K562 (cell line): ENCODE data around the gene ABCB6. TPM values are rescaled to one million over a fixed set of nuclear protein-coding genes. Genes with fewer than 3 reads are reported as not detected.

Experiments
- AFF1 ChIP-seq, 2 experiments: fragments of 450-650 bp; IDR thresholded peaks; 2 replicates each; pipeline ENCODE4 v1.6.1; 2018; ENCODE audit warnings: mild to moderate bottlenecking in 2 of 2, low read depth in 1 of 2; ENCODE audit not compliant: partially characterized antibody in 2 of 2
- CSDE1 ChIP-seq, 2 experiments: fragments of 450-650 bp; IDR thresholded peaks; 2 replicates each; pipeline ENCODE4 v1.6.1; 2016; ENCODE audit warnings: mild to moderate bottlenecking in 1 of 2
- ELF1 ChIP-seq: fragments of 200-800 bp; sonication (Bioruptor generic); IDR thresholded peaks from 2 replicates; pipeline ENCODE4 v1.6.1; 2016; ENCODE audit warnings: missing genetic modification characterization, missing compliant biosample characterization
- ETV1 ChIP-seq: fragments of 450-650 bp; conservative IDR thresholded peaks from 2 replicates; pipeline ENCODE4 v1.6.1; 2016; ENCODE audit warnings: missing genetic modification characterization, control low read depth, low read depth, missing compliant biosample characterization
- GTF2E2 ChIP-seq: fragments of 200-800 bp; sonication (Bioruptor generic); IDR thresholded peaks from 2 replicates; pipeline ENCODE4 v1.6.1; 2016; ENCODE audit warnings: missing genetic modification characterization, missing compliant biosample characterization
- HIVEP1 ChIP-seq: fragments of 250-450 bp; sonication (Bioruptor Pico); IDR thresholded peaks from 2 replicates; pipeline ENCODE4 v1.4.0; 2020; ENCODE audit warnings: mild to moderate bottlenecking
- ID3 ChIP-seq, 2 experiments: fragments of 250-450 bp in 1 of 2; fragments of 450-650 bp in 1 of 2; sonication (Bioruptor Pico) in 1 of 2; IDR thresholded peaks; 2 replicates each; pipeline versions ENCODE4 v1.6.1 to v1.8.0; 2016 to 2021; ENCODE audit warnings: mild to moderate bottlenecking in 2 of 2, moderate library complexity in 2 of 2, missing compliant biosample characterization in 1 of 2, missing genetic modification characterization in 1 of 2
- MXI1 ChIP-seq: IDR thresholded peaks from 2 replicates; pipeline ENCODE4 v1.6.1; 2011; ENCODE audit warnings: low read depth, mild to moderate bottlenecking, improper control_type of control experiment, low read length
- NEUROD1 ChIP-seq: fragments of 150-350 bp; IDR thresholded peaks from 2 replicates; pipeline ENCODE4 v1.6.1; 2014; ENCODE audit warnings: borderline replicate concordance, low read length, low read depth; ENCODE audit not compliant: partially characterized antibody
- NUFIP1 ChIP-seq: fragments of 450-650 bp; IDR thresholded peaks from 2 replicates; pipeline ENCODE4 v1.6.1; 2018; ENCODE audit not compliant: partially characterized antibody
- SMAD1 ChIP-seq: fragments of 150-350 bp; IDR thresholded peaks from 2 replicates; pipeline ENCODE4 v1.6.1; 2014; ENCODE audit warnings: low read length, low read depth; ENCODE audit not compliant: partially characterized antibody
- TCFL5 ChIP-seq: fragments of 250-450 bp; sonication (Bioruptor Pico); conservative IDR thresholded peaks from 2 replicates; pipeline ENCODE4 v1.6.1; 2021; ENCODE audit warnings: mild to moderate bottlenecking, moderate library complexity, matching md5 sums
- ZNF354B ChIP-seq: fragments of 250-450 bp; sonication (Bioruptor Pico); IDR thresholded peaks from 2 replicates; pipeline ENCODE4 v1.4.0; 2020
- ZNF41 ChIP-seq: fragments of 250-450 bp; sonication (Bioruptor Pico); conservative IDR thresholded peaks from 2 replicates; pipeline ENCODE4 v1.4.0; 2020; ENCODE audit warnings: mild to moderate bottlenecking
- ZNF76 ChIP-seq: fragments of 250-450 bp; sonication (Bioruptor Pico); IDR thresholded peaks from 2 replicates; pipeline ENCODE4 v1.4.0; 2020; ENCODE audit warnings: mild to moderate bottlenecking, moderate library complexity, borderline replicate concordance
- ZZZ3 ChIP-seq: fragments of 450-650 bp; IDR thresholded peaks from 2 replicates; pipeline ENCODE4 v1.6.1; 2016; ENCODE audit warnings: antibody characterized with exemption, mild to moderate bottlenecking, moderate library complexity
- polyA plus RNA-seq, 8 experiments: library from polyadenylated mRNA; depleted of rRNA in 4 of 8; stranded (reverse) in 5 of 8; unstranded in 3 of 8; fragments of >200 nt; fragmentation: Nextera tagmentation in 2 of 8; fragmentation: Illumina TruSeq in 1 of 8; extraction: Ambion mirVana in 2 of 8; extraction: Trizol in 1 of 8; gene quantifications; 2 replicates each; pipeline versions ENCODE4 v1.2.1 to v1.2.3, GENCODE V29; 2011 to 2014; ENCODE audit warnings: inconsistent platforms in 1 of 8, missing spikeins in 1 of 8
- total RNA-seq, 7 experiments: library from RNA; depleted of rRNA in 6 of 7; stranded (reverse); fragments of >200 nt in 6 of 7; fragmentation: Illumina TruSeq in 2 of 7; extraction: Trizol in 2 of 7; gene quantifications; 2 replicates each; pipeline versions ENCODE4 v1.2.1 to v1.2.3, GENCODE V29; 2011 to 2021; ENCODE audit warnings: low replicate concordance in 1 of 7
- TF ChIP-seq, protein P1 (sequence below): fragments of 250-450 bp; sonication (Bioruptor Pico); IDR thresholded peaks from 2 replicates; pipeline ENCODE4 v1.4.0; 2020; ENCODE audit warnings: mild to moderate bottlenecking, moderate library complexity
- TF ChIP-seq, protein P2 (sequence below), 2 experiments: fragments of 450-650 bp in 1 of 2; sonication (generic) in 1 of 2; formaldehyde crosslinking; conservative IDR thresholded peaks; 2 replicates each; pipeline versions ENCODE4 v1.4.0 to v1.8.1; 2020 to 2022; ENCODE audit warnings: mild to moderate bottlenecking in 1 of 2, missing genetic modification reagents in 1 of 2
- TF ChIP-seq, protein P3 (sequence below): sonication (generic); formaldehyde crosslinking; IDR thresholded peaks from 2 replicates; pipeline ENCODE4 v1.8.0; 2022; ENCODE audit warnings: mild to moderate bottlenecking, low read depth, missing genetic modification reagents

The ABCB6 gene
- total and polyA plus RNA-seq, 9 of the 15 experiments (the other 6 are each of a cell fraction or from before 2014, with no cell fraction given): 3.7 to 29.8 (median 16.8) TPM

- TF ChIP-seq AFF1 (IDR thresholded peaks at IDR 0.05; ENCODE audit: low read depth in 1 of 2, partially characterized antibody in 2 of 2) (peak in 1 of 2 experiments; percentile 52), NUFIP1 (no peak), ELF1 (tag) (no peak), ID3 (CRISPR knock-in tag; IDR thresholded peaks at IDR 0.05) (no peak), ID3 (tag; IDR thresholded peaks at IDR 0.05) (no peak), HIVEP1 (CRISPR knock-in tag) (no peak), ZNF76 (CRISPR knock-in tag) (no peak), NEUROD1 (no peak), ZNF41 (CRISPR knock-in tag) (0 out of 2 replicates have a peak, but pooled peaks have one; percentile 5), ETV1 (tag) (no peak), MXI1 (no peak), GTF2E2 (tag) (peak; percentile 92), SMAD1 (no peak), TCFL5 (no peak), ZNF354B (CRISPR knock-in tag) (no peak), ZZZ3 (no peak), CSDE1 (IDR thresholded peaks at IDR 0.05) (no peak)
- TF ChIP-seq, protein P1, sequence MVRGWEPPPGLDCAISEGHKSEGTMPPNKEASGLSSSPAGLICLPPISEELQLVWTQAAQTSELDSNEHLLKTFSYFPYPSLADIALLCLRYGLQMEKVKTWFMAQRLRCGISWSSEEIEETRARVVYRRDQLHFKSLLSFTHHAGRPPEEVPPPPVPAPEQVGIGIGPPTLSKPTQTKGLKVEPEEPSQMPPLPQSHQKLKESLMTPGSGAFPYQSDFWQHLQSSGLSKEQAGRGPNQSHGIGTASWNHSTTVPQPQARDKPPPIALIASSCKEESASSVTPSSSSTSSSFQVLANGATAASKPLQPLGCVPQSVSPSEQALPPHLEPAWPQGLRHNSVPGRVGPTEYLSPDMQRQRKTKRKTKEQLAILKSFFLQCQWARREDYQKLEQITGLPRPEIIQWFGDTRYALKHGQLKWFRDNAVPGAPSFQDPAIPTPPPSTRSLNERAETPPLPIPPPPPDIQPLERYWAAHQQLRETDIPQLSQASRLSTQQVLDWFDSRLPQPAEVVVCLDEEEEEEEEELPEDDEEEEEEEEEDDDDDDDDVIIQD (CRISPR knock-in tag): no peak
- TF ChIP-seq, protein P2, sequence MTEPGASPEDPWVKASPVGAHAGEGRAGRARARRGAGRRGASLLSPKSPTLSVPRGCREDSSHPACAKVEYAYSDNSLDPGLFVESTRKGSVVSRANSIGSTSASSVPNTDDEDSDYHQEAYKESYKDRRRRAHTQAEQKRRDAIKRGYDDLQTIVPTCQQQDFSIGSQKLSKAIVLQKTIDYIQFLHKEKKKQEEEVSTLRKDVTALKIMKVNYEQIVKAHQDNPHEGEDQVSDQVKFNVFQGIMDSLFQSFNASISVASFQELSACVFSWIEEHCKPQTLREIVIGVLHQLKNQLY (CRISPR knock-in tag; conservative IDR thresholded peaks at IDR 0.05): no peak
- TF ChIP-seq, protein P3, sequence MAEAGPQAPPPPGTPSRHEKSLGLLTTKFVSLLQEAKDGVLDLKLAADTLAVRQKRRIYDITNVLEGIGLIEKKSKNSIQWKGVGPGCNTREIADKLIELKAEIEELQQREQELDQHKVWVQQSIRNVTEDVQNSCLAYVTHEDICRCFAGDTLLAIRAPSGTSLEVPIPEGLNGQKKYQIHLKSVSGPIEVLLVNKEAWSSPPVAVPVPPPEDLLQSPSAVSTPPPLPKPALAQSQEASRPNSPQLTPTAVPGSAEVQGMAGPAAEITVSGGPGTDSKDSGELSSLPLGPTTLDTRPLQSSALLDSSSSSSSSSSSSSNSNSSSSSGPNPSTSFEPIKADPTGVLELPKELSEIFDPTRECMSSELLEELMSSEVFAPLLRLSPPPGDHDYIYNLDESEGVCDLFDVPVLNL (CRISPR knock-in tag): no peak
Observed at GRCh38 chr2:219177552-219178376, 41.0 kb downstream of the ABCB6 start, which contains the start of gene RETREG2 (continued).
